HG03108 (cell line): ENCODE measurements around the gene MUSK.

ENCODE experiments used
- ATAC-seq: cut with Tn5 transposase; IDR thresholded peaks from one replicate; pipeline ENCODE4 v1.9.1; 2021; ENCODE audit warnings: moderate library complexity; ENCODE audit not compliant: unreplicated experiment

The MUSK gene

DNA sequence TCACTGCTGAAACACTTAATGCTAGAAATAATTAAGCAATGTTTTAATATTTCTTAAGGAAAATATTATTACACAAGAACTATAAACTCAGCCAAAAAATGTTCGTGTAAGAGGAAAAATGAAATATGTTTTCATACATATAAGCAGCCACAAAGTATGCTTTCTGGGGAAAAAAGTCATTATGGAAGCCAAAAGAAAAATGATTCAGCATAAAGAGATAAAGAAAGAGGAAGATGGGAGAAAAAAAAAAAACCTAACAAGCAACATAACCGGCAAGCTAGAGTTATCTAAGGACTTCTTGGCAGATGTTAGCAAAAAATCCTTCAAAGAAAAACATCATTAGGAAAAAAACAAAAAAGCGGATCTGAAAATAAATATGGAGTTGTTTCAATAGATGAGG lies 179.1 kb downstream of the MUSK start:
- no peak for ATAC-seq

DNA sequence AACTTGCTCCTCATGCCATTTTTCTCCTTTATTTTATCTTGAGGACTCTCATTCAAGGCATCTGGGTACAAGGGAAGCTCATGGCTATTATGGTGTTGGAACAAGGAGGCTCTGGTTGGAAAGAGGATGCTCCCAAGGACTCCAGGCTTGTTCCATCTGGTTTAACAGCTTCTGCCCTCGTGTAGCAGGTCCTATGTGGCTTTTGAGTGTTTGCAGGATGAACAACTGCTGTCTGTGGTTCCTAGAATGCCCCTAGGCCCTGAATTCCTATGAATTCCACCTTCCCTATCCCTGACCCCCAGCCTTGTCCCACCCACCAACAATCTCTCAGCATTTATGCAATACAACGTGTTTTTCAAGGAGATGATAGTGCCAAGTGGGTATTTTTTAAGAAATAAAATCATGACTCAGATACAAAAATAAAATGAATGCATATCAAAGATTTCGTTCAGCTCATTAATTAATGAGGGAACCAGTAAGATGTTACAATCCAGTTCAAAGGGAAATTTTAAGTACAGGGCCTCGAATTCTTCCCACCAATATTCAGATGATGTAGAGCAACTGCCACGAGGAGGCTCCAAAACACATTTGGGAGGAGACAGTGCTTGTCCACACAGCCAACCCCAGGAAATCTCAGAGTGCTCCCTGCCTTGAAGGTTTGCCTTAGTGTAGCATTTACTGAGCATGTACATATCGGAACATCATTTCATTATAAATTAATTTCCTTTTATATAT lies 182.0 kb downstream of the MUSK start:
- no peak for ATAC-seq
